Kidney epithelial cell (primary cell): ENCODE data around the gene GSAP. TPM values are rescaled to one million over a fixed set of nuclear protein-coding genes. Genes with fewer than 3 reads are reported as not detected.

Experiments used
- DNase-seq: peaks from one replicate; pipeline ENCODE4 v3.0.0-alpha.2; 2010; ENCODE audit warnings: low read depth
- H3K27me3 ChIP-seq: 2 replicates; pipeline ENCODE4 v1.6.0; 2011; ENCODE audit warnings: low read length; ENCODE audit not compliant: control insufficient read depth, insufficient read depth
- H3K36me3 ChIP-seq: 2 replicates; pipeline ENCODE4 v1.5.1; 2011; ENCODE audit warnings: low read length; ENCODE audit not compliant: control insufficient read depth, insufficient read depth
- H3K4me3 ChIP-seq: 2 replicates; pipeline ENCODE4 v1.5.1; 2011; ENCODE audit warnings: low read depth, mild to moderate bottlenecking, control low read depth, low read length
- CTCF ChIP-seq: IDR thresholded peaks from 2 replicates; pipeline ENCODE4 v1.5.1; 2011; ENCODE audit warnings: mild to moderate bottlenecking, moderate library complexity, low read length, control low read depth, inconsistent platforms; ENCODE audit not compliant: insufficient read depth, poor library complexity, severe bottlenecking
- total RNA-seq: library from RNA; depleted of rRNA; stranded (reverse); fragments of >200 nt; gene quantifications from 2 replicates; pipeline ENCODE4 v1.2.3, GENCODE V29; 2015

The GSAP gene
- total RNA-seq, 1 donor from 2014 or later: 4.3 TPM

- H3K4me3 ChIP-seq: no peak overlapping the region
- no peak for DNase-seq
- no peak for TF ChIP-seq CTCF
These were observed 26.9 kb upstream of the GSAP start for GRCh38 chr7:77443042-77443441.

DNA sequence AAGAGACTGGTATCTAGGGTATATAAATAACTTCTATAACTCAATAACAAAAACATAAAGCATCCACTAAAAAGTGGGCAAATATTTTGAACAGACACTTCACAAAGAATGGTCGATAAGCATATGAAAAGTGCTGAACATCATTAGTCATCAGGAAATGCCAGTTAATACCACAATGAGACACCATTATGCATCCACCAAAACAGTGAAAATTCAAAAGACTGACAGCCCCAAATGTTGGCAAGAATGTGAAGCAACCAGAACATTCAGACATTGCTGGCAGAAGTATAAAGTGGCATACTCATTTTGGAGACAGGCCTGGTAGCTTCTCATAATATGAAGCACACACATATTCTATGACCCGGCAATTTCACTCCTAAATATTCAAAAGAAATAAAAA lies 26.5 kb upstream of the GSAP start:
- TF ChIP-seq CTCF: no peak
- no peaks in the 10 kb centered on the region for H3K36me3 ChIP-seq
- no peaks in the 10 kb centered on the region for H3K27me3 ChIP-seq
- H3K4me3 ChIP-seq: no peak overlapping the region
- DNase-seq: no peak

More at GRCh38 chr7:77443042-77443441, 26.9 kb upstream of the GSAP start:
- Histone ChIP-seq H3K27me3 (no peaks in the 10 kb centered on the region), H3K36me3 (no peaks in the 10 kb centered on the region)

DNA sequence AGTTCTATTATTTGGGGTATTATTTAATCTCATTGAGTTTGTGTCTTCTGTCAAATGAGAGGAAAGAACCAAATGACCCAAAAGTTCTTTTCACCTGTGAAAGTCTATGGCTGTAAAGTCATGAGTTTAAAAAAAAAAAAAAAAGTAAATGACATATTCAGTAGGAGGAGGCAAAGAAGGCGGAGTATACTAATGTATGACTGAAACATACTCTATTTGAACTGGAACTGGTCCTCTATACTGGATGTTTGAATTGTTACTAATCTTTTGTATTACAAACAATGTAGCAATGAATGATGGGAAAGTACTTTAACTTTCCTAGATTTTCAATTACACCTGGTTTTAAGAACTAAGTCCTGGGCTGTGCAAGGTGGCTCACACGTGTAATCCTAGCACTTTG lies 24.9 kb upstream of the GSAP start:
- H3K27me3 ChIP-seq: no peaks in the 10 kb centered on the region
- DNase-seq: no peak
- no peak for TF ChIP-seq CTCF
- H3K36me3 ChIP-seq: no peaks in the 10 kb centered on the region
- no peak overlapping the region for H3K4me3 ChIP-seq

GRCh38 chr7:77439572-77439971 lies 23.4 kb upstream of the GSAP start:
- TF ChIP-seq CTCF: peak; percentile 20
- Histone ChIP-seq H3K4me3 (no peak overlapping the region), H3K36me3 (no peaks in the 10 kb centered on the region), H3K27me3 (no peaks in the 10 kb centered on the region)
- no peak for DNase-seq

GRCh38 chr7:77438131-77438530 lies 22.0 kb upstream of the GSAP start:
- no peak overlapping the region for H3K4me3 ChIP-seq
- no peaks in the 10 kb centered on the region for H3K36me3 ChIP-seq
- DNase-seq: no peak
- no peak for TF ChIP-seq CTCF
- no peaks in the 10 kb centered on the region for H3K27me3 ChIP-seq

DNA sequence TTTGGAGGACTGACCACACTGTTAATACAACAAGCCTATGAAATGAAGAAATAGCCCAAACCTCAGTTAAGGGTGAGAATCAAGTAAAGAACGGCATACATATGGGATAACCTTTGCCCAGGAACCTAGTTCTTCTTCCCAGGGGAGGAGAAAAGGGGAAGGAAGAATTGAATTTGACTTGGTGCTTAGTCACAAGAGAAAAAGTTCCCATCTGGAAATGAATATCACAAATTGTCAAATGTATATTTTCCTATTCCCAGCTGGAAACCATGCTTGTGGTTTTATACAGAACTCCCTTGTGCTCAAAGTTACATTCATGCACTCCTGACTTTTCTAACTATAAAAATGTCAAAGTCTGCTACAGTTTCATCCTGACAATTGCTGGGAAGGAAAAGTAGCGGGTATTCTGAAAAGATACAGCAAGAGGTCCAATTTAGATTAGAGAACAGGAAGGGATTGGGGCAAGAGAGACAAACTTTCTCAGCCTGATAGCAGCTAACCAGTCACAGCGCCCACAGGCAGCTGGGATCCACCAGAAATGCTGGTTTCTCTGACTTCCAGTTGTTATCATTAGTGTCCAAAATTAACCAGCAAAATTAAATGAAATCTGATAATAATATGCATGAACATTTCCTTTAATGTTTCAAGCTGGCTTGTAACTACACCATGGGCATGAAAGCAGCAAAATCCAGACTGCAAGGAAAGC lies 18.6 kb upstream of the GSAP start:
- H3K4me3 ChIP-seq: no peak overlapping the region
- TF ChIP-seq CTCF: no peak
- no peaks in the 10 kb centered on the region for H3K27me3 ChIP-seq
- no peaks in the 10 kb centered on the region for H3K36me3 ChIP-seq
- DNase-seq: no peak
